Smooth muscle cell of bladder (primary cell): ENCODE results near the gene DGKK. TPM values are rescaled to one million over a fixed set of nuclear protein-coding genes. Genes with fewer than 3 reads are reported as not detected.

Experiments used
- total RNA-seq: library from RNA; depleted of rRNA; stranded (reverse); fragments of >200 nt; gene quantifications from 2 replicates; pipeline ENCODE4 v1.2.3, GENCODE V29; 2014

Gene DGKK, protein sequence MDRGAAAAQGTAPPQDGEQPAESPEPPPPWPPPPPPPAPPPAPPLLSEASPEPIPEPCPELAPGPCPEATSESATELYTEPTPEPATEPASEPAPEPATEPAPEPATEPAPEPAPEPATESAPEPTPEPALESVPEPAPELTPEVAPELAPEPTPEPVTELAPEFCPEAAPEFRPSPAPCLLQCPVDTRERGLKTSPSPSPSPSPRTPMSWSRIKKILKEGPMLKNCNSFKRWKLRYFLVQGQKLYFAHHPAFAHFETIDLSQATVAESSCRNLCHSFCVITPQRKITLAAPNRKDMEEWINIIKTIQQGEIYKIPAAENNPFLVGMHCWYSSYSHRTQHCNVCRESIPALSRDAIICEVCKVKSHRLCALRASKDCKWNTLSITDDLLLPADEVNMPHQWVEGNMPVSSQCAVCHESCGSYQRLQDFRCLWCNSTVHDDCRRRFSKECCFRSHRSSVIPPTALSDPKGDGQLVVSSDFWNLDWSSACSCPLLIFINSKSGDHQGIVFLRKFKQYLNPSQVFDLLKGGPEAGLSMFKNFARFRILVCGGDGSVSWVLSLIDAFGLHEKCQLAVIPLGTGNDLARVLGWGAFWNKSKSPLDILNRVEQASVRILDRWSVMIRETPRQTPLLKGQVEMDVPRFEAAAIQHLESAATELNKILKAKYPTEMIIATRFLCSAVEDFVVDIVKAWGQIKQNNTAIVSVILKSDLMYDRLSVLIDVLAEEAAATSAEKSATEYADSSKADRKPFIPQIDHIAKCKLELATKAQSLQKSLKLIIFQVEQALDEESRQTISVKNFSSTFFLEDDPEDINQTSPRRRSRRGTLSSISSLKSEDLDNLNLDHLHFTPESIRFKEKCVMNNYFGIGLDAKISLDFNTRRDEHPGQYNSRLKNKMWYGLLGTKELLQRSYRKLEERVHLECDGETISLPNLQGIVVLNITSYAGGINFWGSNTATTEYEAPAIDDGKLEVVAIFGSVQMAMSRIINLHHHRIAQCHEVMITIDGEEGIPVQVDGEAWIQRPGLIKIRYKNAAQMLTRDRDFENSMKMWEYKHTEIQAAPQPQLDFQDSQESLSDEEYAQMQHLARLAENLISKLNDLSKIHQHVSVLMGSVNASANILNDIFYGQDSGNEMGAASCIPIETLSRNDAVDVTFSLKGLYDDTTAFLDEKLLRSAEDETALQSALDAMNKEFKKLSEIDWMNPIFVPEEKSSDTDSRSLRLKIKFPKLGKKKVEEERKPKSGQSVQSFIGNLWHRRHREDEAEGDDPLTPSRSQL
- total RNA-seq, result not detected in 2 replicates

DNA sequence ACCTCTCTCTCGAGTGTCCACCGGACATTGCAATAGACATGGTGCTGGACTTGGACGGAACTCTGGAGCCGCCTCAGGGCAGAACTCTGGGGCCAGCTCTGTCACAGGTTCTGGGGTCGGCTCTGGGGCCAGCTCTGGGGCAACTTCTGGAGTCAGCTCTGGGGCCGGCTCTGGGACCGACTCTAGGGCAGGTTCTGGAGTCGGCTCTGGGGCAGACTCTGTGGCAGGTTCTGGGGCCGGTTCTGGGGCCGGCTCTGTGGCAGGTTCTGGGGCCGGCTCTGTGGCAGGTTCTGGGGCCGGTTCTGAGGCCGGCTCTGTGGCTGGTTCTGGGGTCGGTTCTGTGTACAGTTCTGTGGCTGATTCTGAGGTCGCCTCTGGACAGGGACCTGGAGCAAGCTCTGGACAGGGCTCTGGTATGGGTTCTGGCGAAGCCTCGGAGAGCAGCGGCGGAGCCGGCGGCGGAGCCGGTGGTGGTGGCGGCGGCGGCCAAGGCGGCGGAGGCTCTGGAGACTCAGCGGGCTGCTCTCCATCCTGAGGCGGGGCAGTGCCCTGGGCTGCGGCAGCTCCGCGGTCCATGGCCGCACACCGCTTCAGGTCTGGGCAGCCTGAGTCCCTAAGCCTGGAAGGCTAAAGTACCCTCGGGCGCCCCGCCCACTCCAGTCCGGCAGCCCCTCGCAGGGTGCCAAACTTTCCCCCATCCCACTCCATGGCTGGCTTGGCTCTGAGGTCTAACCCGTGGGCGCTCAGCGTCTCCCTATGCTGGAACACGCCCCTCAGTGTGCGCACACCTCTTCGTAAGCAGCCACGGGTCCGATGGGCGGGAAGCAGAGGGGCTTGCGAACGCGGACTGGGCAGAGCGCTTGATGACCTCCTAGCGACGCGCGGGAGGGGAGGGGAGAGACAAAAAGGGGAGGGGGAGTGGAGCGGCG lies at the start of gene DGKK:
Gene DGKK (minus strand): TSS at position 723 of the 929 bp plus-strand sequence. CDS start 147 bp downstream, at position 576.

